ENCODE data around the gene RBP2. TPM values are rescaled to one million over a fixed set of nuclear protein-coding genes. Genes with fewer than 3 reads are reported as not detected.

RBP2 gene
- total RNA-seq, result not detected

GRCh38 chr3:139476348-139476747 is at the start of gene RBP2:
Gene RBP2 (minus strand): TSS chr3:139476516. CDS start chr3:139476459, 57 bp downstream.
- no peak for ATAC-seq

GRCh38 chr3:139524841-139525636 is 48.7 kb upstream of the RBP2 start:
- no peak for ATAC-seq

GRCh38 chr3:139523718-139524117 is 47.4 kb upstream of the RBP2 start:
- no peak for ATAC-seq

GRCh38 chr3:139523166-139523565 is 46.9 kb upstream of the RBP2 start:
- ATAC-seq, result no peak

GRCh38 chr3:139522421-139522820 is 46.1 kb upstream of the RBP2 start:
- no peak for ATAC-seq

- ATAC-seq, result no peak
Measured at GRCh38 chr3:139521816-139522215, 45.5 kb upstream of the RBP2 start.

GRCh38 chr3:139521144-139521543 is 44.8 kb upstream of the RBP2 start:
- no peak for ATAC-seq

GRCh38 chr3:139519998-139520737 is 43.9 kb upstream of the RBP2 start:
- peak; percentile 93 for ATAC-seq

GRCh38 chr3:139518926-139519842 is 42.9 kb upstream of the RBP2 start:
- no peak for ATAC-seq

GRCh38 chr3:139518306-139518705 is 42.0 kb upstream of the RBP2 start:
- ATAC-seq, result no peak

GRCh38 chr3:139517321-139518065 is 41.2 kb upstream of the RBP2 start:
- no peak for ATAC-seq

- no peak for ATAC-seq
Measured at GRCh38 chr3:139514741-139515140, 38.4 kb upstream of the RBP2 start.

GRCh38 chr3:139509631-139510030 is 33.3 kb upstream of the RBP2 start:
- ATAC-seq, result no peak

- no peak for ATAC-seq
Measured at GRCh38 chr3:139506766-139507165, 30.4 kb upstream of the RBP2 start.

GRCh38 chr3:139505829-139506386 is 29.6 kb upstream of the RBP2 start:
- ATAC-seq, result no peak

- ATAC-seq, result no peak
Measured at GRCh38 chr3:139499536-139499935, 23.2 kb upstream of the RBP2 start.

- ATAC-seq, result no peak
Measured at GRCh38 chr3:139493826-139494385, 17.6 kb upstream of the RBP2 start.

GRCh38 chr3:139491966-139492365 is 15.7 kb upstream of the RBP2 start:
- no peak for ATAC-seq

- ATAC-seq, result peak; percentile 68
Measured at GRCh38 chr3:139491027-139491700, 14.8 kb upstream of the RBP2 start.

- no peak for ATAC-seq
Measured at GRCh38 chr3:139482206-139482605, 5.9 kb upstream of the RBP2 start.

GRCh38 chr3:139481116-139481515 is 4.8 kb upstream of the RBP2 start:
- ATAC-seq, result no peak

Measured in esophagus mucosa (tissue), 1 donor.